Muscle layer of duodenum (tissue), 2 donors: Measurements from ENCODE around the gene BRI3.

Source experiments
- H3K27ac ChIP-seq: one replicate; pipeline ENCODE4 v1.7.0; 2013; ENCODE audit warnings: mild to moderate bottlenecking, low read length
- H3K27me3 ChIP-seq: one replicate; pipeline ENCODE4 v1.7.0; 2013; ENCODE audit warnings: low read depth, mild to moderate bottlenecking, control low read depth, low read length
- H3K36me3 ChIP-seq, 2 donors: one replicate each; pipeline ENCODE4 v1.7.0; 2013; ENCODE audit warnings: low read length in 2 of 2, control low read depth in 1 of 2, mild to moderate bottlenecking in 1 of 2; ENCODE audit not compliant: insufficient read depth in 2 of 2, control insufficient read depth in 1 of 2
- H3K4me1 ChIP-seq, 2 donors: one replicate each; pipeline ENCODE4 v1.7.0; 2013; ENCODE audit warnings: low read length in 2 of 2, mild to moderate bottlenecking in 2 of 2, control low read depth in 1 of 2, moderate library complexity in 1 of 2; ENCODE audit not compliant: insufficient read depth in 2 of 2, control insufficient read depth in 1 of 2
- H3K4me3 ChIP-seq, 2 donors: one replicate each; pipeline ENCODE4 v1.7.0; 2013; ENCODE audit warnings: low read length in 2 of 2, low read depth in 1 of 2, mild to moderate bottlenecking in 1 of 2
- H3K9me3 ChIP-seq, 2 donors: one replicate each; pipeline ENCODE4 v1.7.0; 2013; ENCODE audit warnings: low read length in 2 of 2, control low read depth in 1 of 2, mild to moderate bottlenecking in 1 of 2; ENCODE audit not compliant: control insufficient read depth in 1 of 2
- donor health status: healthy.

BRI3 gene

DNA sequence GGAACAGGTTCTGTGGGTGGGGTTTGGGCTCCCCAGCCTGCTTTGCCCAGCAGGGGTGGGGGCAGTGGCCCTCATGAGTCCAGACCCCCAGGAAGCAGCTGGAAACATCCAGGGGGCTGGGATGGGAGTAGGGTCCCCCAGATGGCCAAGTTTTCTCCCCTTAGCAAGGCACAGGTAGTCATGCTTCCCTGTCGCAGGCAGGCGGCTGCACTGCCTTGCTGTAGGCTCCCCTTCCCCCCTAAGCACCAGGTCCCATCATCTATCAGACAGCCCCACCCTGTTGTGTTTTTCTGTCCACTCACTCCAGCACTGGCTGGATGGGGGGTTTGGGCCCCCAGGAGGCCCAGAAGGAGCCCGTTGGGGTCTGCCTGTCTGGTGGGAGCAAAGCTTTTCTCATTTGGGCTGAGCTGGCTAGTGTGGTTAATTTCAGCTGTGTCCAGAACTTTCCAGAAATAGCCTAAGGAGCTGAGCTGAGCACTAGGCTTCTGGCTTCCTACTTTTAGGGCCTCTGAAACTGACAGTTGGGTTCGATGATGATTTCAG, 7.9 kb downstream of the BRI3 start:
- no peaks in the 10 kb centered on the region for H3K9me3 ChIP-seq
- no peaks in the 10 kb centered on the region for H3K27me3 ChIP-seq
- H3K4me1 ChIP-seq = peaks cover 36 to 52% of the 10 kb centered on the region in 2 donors
- H3K36me3 ChIP-seq = peaks cover 28 to 44% of the 10 kb centered on the region in 2 donors
- H3K4me3 ChIP-seq = no peak overlapping the region
- H3K27ac ChIP-seq = no peak overlapping the region

DNA sequence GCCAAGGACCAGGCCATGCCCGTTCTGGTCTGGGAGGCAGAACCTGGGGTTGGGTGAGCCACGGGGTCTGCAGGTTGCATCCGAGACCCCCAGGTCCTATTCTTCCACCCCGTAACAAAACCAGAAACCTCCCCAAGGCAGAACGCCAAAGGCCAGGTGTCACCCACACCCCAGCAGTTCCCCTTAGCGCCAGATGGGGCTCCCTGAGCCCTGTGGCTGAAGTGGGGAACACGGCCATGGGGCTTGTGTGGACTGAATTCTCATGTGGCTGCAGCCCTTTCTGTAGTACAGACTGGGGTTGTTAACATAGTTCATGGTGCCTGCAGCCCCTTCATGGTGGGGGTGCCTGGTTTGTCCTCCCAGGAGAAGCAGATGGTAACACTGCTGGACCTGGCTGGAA, 10.2 kb downstream of the BRI3 start:
- no peaks in the 10 kb centered on the region for H3K9me3 ChIP-seq
- no peak overlapping the region for H3K4me3 ChIP-seq
- H3K4me1 ChIP-seq = peaks cover 12 to 35% of the 10 kb centered on the region in 2 donors
- H3K36me3 ChIP-seq = peaks cover 24 to 41% of the 10 kb centered on the region in 2 donors
- H3K27me3 ChIP-seq = no peaks in the 10 kb centered on the region
- no peak overlapping the region for H3K27ac ChIP-seq

DNA sequence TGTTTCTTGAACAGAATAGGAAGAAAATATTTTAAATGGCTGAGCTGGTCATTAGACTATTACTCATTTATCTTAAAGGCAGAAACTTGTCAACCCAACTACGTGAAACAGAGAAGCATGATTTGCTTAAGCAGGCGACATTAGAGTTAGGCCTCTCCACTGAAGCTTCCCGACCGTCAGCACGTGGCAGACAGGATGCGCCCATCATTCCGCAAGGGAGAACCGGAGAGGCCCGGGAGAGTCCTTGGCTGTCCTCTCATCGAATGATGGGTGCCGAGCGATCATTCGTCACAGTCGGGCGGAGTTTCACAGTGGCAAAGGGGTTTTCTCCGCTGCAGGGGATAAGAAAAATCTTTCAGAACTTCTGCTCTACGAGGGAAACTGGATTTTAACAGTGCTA, 11.8 kb downstream of the BRI3 start:
- Histone ChIP-seq H3K4me1 (peaks cover 4 to 19% of the 10 kb centered on the region in 2 donors), H3K36me3 (peaks cover 20 to 38% of the 10 kb centered on the region in 2 donors), H3K4me3 (no peak overlapping the region), H3K9me3 (no peaks in the 10 kb centered on the region), H3K27ac (no peak overlapping the region), H3K27me3 (no peaks in the 10 kb centered on the region)

DNA sequence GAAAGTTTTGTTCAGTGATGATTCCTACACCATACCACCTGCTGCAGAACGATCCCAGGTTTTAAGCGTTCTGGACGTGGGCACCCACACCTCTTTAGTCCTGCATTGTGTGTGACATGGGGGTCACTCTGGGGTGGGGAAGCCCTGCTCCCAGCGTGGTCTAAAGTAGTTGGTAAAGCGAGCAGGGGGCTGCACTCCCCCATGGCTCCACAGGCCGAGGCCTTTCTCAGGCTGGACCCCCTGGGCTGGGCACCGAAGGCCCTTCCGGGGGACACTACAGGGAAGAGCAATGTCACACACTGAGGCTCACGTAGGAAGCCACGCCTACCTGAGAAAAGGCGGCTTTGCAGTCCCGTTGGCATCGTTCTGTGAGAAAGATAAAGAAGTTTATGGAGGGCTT, 12.3 kb downstream of the BRI3 start:
- Histone ChIP-seq H3K4me1 (peaks cover 0 to 14% of the 10 kb centered on the region in 2 donors), H3K9me3 (no peaks in the 10 kb centered on the region), H3K27me3 (no peaks in the 10 kb centered on the region), H3K36me3 (peaks cover 20 to 37% of the 10 kb centered on the region in 2 donors), H3K27ac (no peak overlapping the region), H3K4me3 (no peak overlapping the region)

DNA sequence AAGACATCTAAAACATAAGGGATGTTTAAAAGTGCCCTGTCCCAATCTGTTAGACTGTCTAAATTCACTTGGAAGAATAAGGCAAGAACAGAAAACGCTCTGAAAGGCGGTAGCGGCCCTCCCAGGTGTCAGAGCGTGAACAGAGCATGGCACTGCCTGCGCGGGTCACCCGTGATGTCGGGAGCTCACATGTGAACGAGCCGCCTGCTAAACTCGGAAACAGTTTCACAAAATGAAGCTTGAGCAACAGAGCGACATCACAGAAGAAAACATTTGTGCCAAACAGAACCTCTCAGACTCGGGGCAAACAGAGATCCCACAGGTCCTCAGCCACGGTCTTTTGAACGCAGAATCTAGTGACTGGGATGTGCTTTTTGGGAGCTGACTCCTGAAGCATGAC, 12.8 kb downstream of the BRI3 start:
- H3K27me3 ChIP-seq = no peaks in the 10 kb centered on the region
- H3K27ac ChIP-seq = no peak overlapping the region
- no peak overlapping the region for H3K4me3 ChIP-seq
- no peaks in the 10 kb centered on the region for H3K9me3 ChIP-seq
- H3K36me3 ChIP-seq = peaks cover 20 to 34% of the 10 kb centered on the region in 2 donors
- H3K4me1 ChIP-seq = peaks cover 0 to 10% of the 10 kb centered on the region in 2 donors

DNA sequence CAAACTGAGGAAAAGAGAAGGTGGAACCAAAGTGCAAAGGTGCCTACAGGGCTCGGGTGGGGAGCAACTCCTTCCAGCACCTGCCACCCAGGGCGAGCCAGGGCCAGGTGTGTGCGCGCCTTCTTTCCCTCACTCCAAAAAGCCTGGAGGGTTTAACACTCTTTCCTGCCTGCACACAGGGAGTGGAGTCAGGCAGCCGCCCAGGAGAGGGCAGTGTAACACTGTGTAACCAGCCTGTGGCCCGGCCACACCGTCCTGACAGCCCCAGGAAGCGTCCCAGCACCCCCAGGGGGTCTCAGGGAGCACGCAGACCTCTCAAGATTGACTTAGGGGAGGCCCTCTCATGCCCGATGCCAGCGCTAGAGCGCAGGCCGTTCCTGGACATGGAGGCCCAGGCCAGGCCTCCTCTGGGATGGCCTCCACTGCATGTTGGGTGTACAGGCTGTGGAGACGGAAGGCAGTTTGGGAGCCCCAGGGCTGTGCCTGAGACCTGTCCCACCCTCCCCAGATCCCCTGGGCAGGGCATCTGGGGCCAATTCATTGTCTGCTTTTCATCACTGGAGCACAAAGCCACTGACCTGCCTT, 13.4 kb downstream of the BRI3 start:
- Histone ChIP-seq H3K36me3 (peaks cover 20 to 31% of the 10 kb centered on the region in 2 donors), H3K27ac (no peak overlapping the region), H3K4me1 (peaks cover 0 to 5% of the 10 kb centered on the region in 2 donors), H3K9me3 (no peaks in the 10 kb centered on the region), H3K27me3 (no peaks in the 10 kb centered on the region), H3K4me3 (no peak overlapping the region)

DNA sequence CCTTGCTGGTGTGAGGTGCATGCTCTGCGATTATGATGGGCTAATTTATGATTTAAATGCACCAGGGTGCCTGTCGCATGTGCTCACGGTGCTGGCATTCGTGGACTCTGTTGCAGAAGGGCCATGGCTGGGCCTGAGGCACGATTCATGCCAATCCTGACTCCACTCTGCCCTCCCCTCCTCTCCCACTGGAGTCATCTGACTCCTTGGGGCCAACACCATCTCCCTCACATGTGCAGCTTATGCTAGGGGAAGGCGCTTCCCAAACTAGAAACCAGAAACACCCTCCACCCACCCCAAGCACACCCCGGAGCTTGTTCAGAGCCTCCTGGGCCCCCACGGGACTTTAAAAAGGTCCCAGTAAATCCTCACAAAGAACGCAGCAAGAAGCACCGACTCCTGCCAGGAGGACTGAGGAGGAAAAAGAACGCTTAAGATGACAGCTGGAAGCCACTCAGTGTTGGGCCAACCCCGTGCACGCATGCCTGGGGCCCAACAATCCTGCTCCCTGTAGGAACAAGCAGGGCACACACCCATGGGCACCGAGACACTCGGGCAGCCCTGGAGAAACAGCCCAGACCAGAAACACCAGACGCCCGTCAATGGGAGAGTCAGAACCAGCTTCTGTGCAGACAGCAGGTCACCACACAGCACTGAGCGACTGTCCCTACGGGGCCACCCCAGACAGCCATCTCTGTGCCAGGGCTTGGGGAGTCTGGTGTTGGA, 14.1 kb downstream of the BRI3 start:
- Histone ChIP-seq H3K27ac (no peak overlapping the region), H3K9me3 (no peaks in the 10 kb centered on the region), H3K36me3 (peaks cover 20 to 32% of the 10 kb centered on the region in 2 donors), H3K4me1 (peaks cover 0 to 5% of the 10 kb centered on the region in 2 donors), H3K4me3 (no peak overlapping the region), H3K27me3 (no peaks in the 10 kb centered on the region)

DNA sequence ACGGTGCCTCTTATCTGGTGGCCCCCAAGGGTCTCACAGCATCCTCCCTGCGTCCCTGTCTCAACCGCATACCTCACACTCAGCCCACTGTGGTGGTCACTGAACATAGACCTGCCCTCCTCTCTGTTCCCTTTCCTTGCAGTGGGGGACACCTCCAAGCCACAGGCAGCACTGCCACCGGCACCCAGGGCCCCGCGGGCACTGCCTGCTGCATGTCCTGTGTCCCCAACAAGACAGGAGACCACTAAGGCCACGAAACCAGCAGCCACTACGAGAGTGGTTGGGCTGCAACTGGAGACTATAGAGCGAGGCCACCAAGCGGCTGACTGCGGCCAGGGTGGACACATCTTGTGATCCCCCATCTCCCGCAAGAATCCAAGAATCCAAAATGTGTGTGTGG, 15.3 kb downstream of the BRI3 start:
- no peak overlapping the region for H3K4me3 ChIP-seq
- no peak overlapping the region for H3K27ac ChIP-seq
- peaks cover 0 to 5% of the 10 kb centered on the region in 2 donors for H3K4me1 ChIP-seq
- H3K36me3 ChIP-seq = peaks cover 17 to 23% of the 10 kb centered on the region in 2 donors
- H3K9me3 ChIP-seq = no peaks in the 10 kb centered on the region
- no peaks in the 10 kb centered on the region for H3K27me3 ChIP-seq

DNA sequence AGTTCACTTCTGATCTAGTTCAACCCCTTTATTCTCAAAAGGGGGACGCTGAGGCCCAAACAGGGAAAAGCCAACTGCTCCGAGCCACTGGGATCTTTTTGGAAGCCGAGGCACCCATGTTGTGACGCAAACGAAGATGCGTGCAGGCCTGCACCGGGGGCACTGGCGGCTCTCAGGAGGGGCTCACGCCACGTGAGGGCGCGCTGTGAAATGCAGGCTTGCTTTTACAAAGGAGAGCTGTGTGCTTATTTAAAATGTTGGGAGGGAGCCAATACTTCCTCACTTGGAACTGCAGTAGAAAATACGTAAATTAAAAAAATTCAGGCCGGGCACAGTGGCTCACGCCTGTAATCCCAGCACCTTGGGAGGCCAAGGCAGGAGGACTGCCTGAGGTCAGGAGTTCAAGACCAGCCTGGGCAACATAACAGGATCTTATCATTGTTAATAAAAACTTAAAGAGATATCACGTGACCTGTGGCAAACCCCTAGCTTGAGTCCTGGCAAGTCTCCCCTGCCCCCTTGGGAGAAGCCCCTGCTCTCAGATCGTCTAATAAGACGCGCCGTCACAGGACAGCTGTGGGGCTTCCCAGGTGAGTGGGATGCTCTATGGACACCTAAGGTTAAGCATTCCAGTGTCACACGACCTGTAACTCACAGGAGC, 16.3 kb downstream of the BRI3 start:
- no peak overlapping the region for H3K4me3 ChIP-seq
- no peaks in the 10 kb centered on the region for H3K27me3 ChIP-seq
- no peaks in the 10 kb centered on the region for H3K9me3 ChIP-seq
- H3K36me3 ChIP-seq = peaks cover 13 to 18% of the 10 kb centered on the region in 2 donors
- H3K4me1 ChIP-seq = peaks cover 0 to 5% of the 10 kb centered on the region in 2 donors
- no peak overlapping the region for H3K27ac ChIP-seq

DNA sequence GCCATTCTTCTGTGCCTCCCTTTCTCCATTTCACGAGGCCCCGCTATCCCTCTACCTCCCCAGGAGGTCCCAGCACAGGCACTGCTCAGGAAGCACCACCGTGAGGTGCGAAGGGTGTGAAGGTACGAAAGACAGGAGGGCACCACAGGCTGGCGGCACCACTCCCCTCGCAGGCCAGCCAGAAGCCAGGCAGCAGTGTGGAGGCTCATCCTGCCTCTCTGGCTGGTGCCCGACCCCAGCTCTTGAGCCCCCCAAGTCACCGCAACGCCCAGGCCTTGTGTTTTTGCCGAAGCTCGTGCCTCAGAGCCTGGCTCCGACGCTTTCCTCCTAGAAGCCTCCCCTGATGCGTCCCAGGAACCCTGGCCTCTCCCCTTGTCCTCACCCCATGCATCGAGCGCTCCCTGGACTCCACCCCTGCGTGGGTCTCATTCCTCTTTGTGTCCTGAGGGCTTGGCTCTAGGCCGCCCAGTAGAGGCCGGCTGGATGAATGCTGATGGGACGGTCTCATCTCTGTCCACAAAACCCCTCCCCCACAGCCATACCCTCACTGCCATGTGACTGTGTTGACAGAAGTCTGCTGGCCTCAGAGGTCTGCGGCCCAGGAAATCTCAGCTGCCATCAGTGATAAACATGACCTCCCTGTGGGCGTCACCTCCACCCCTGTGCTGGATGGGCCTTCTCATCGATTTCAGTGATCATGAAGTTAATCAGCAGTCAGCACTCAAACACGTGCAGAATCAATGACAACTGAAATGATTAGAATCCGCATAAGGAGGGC, 19.3 kb downstream of the BRI3 start:
- Histone ChIP-seq H3K27me3 (no peaks in the 10 kb centered on the region), H3K36me3 (peaks cover 3 to 8% of the 10 kb centered on the region in 2 donors), H3K4me1 (no peaks in the 10 kb centered on the region), H3K27ac (no peak overlapping the region), H3K9me3 (no peaks in the 10 kb centered on the region), H3K4me3 (no peak overlapping the region)
